Retinal pigment epithelial cell (primary cell): ENCODE results near the gene NEK4.

Experiments used
- DNase-seq: peaks from one replicate; pipeline ENCODE4 v3.0.0-alpha.2; 2010; ENCODE audit warnings: low read depth
- H3K4me3 ChIP-seq: 2 replicates; pipeline ENCODE4 v1.5.1; 2011; ENCODE audit warnings: mild to moderate bottlenecking, low read length, control low read depth, moderate library complexity
- CTCF ChIP-seq: conservative IDR thresholded peaks from 2 replicates; pipeline ENCODE4 v1.5.1; 2011; ENCODE audit warnings: low read depth, low read length, control low read depth, inconsistent platforms

Gene NEK4

GRCh38 chr3:52715714-52716305, 54.9 kb downstream of the NEK4 start:
- H3K4me3 ChIP-seq = no peak overlapping the region
- DNase-seq = no peak
- TF ChIP-seq CTCF = no peak

DNA sequence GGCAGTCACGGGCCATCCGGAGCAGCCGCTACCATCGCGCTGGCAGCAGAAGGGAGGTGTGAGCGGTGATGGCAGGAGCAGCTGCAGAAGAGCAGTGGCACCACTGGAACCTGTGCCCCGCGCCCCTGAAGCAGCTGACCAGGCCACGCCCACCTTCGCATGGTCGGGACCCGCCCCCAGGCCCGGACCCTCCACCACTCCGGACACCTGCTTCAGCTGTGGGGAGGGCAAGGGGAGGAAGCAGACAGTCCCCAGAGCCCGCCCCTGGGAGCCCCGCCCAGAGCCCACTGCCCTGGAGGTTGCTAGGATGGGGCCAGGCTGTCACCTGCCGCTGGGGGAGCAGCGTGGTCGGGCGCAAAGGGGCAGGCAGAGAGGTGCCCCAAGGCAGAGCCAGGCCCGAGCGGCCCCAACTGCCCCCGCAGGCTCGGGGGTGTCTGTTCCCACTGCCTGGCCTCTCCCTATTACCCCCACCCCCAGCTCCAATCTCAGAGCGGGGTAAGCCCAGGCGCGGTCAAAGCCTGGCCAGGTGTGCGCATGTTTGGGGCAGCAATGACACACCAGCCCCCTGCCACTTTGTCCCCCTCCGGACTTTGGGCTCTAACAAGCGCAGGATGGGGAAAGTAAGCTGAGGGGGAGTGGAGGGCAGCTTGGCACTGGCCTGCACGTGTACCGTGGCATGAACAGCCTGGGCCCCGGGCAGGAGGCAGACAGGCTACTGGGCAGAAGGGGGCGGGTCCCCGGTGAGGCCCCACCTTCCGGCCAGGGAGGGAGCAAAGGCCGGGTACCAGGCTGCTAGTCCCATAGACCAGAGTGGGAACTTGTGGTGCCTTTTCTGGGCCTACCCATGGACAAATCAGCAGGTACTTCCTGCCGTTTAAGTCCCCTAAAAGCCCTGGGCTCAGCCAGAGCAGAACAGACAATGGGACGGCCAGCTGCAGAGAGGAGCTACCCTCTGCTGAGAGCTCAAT, 56.1 kb downstream of the NEK4 start:
- DNase-seq = no peak

DNA sequence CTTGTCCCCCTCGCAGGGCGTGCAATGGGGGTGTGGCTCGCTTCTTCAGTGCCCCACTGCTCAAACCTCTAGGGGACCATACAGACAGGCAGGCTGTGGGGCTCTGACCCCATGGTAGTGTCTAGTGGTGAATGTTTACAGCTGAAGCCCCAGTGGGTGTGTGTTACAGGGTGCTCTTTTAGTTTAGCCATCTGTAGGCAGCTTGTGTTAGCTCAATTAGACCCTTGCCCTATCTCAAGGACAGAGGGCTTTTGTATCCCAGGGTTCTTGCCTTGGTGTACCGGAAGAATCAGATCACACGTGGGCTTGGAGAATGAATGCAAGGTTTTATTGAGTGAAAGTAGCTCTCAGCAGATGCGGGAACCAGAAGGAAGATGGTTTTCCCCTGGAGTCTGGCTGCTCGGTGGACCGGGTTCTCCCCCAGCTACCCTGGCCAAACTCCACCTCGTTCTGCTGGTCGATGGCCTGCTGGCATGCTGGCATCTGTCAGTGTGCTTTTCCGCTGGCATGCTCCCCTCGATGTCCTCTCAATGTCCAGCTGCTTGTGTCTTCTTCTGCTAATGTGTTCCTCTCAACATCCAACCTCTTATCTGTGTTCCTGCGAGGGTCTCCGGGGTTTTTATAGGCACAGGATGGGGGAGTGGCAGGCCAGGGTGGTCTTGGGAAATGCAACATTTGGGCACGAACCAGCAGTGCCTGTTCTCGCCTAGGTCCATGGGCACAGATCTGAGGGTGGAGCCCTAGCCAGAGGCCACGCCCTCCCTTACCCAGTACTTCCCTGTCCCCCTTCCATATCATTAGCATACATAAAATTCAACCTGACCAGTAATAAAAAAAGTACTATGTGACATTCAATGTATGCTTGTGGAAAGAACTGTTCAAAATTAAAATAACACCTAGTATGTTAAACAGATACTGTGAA, 58.2 kb downstream of the NEK4 start:
- DNase-seq = no peak
- H3K4me3 ChIP-seq = no peak overlapping the region
- TF ChIP-seq CTCF = no peak

More for the DNA sequence above, 56.1 kb downstream of the NEK4 start:
- H3K4me3 ChIP-seq = peak overlapping the region; percentile 15
- no peak for TF ChIP-seq CTCF

DNA sequence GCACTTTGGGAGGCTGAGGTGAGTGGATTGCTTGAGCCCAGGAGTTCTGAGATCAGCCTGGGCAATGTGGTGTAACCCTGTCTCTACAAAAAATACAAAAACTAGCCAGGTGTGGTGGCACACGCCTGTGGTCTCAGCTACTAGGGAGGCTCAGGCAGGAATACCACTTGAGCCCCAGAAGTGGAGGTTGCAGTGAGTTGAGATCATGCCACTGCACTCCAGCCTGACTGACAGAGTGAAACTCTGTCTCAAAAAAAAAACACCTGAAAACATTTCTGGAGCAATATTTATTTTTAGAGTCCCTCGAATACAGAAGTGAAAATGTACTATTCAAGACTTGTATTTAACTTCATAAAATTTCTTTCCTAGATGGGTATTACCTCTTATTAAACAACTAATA, 60.2 kb downstream of the NEK4 start:
- no peak overlapping the region for H3K4me3 ChIP-seq
- DNase-seq = no peak
- no peak for TF ChIP-seq CTCF

- H3K4me3 ChIP-seq = no peak overlapping the region
- no peak for TF ChIP-seq CTCF
- no peak for DNase-seq
These were observed 63.2 kb downstream of the NEK4 start for GRCh38 chr3:52707585-52707984.

GRCh38 chr3:52705688-52706686, 64.8 kb downstream of the NEK4 start, which contains the start of the genes GLT8D1 and SPCS1:
TSS of gene GLT8D1 (minus strand) at chr3:52705791. CDS start at chr3:52700460, 5,331 bp downstream.
TSS of gene SPCS1 (plus strand) at chr3:52706106. CDS start at chr3:52706247, 141 bp downstream.
- no peak for TF ChIP-seq CTCF
- DNase-seq = peak; percentile 47
- H3K4me3 ChIP-seq = peak within 1 kb of the TSS; percentile 97
